ENCODE measurements around the gene FAM8A1.

DNA sequence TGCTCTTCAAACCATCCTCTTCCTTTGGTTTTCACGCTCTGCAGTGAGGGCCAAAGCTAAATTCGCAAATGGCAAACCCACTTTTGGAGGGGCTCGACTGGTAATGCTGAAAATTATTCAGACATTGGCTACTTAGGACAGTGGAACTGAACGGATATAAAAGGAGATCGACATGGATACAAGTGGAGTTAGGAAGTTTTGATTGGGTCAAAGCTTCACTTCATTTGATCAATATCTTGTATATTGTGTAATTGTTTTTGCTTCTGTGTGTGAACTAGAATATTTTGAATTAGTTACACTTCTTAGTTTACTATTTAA lies 1.2 kb downstream of the FAM8A1 start:
- TF ChIP-seq, protein P1, sequence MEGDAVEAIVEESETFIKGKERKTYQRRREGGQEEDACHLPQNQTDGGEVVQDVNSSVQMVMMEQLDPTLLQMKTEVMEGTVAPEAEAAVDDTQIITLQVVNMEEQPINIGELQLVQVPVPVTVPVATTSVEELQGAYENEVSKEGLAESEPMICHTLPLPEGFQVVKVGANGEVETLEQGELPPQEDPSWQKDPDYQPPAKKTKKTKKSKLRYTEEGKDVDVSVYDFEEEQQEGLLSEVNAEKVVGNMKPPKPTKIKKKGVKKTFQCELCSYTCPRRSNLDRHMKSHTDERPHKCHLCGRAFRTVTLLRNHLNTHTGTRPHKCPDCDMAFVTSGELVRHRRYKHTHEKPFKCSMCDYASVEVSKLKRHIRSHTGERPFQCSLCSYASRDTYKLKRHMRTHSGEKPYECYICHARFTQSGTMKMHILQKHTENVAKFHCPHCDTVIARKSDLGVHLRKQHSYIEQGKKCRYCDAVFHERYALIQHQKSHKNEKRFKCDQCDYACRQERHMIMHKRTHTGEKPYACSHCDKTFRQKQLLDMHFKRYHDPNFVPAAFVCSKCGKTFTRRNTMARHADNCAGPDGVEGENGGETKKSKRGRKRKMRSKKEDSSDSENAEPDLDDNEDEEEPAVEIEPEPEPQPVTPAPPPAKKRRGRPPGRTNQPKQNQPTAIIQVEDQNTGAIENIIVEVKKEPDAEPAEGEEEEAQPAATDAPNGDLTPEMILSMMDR (conservative IDR thresholded peaks at IDR 0.05; ENCODE audit: low read length), result no peak
- TF ChIP-seq EZH2phosphoT487 (IDR thresholded peaks at IDR 0.05; ENCODE audit: borderline replicate concordance, low read depth, low read length), result no peak

Measured in OCI-LY7 (cell line).